SU-DHL-6 (cell line): Measurements from ENCODE around the gene FLII.

Experiments
- H2AFZ ChIP-seq: fragments of 200-600 bp; sonication (generic); 2 replicates; pipeline ENCODE4 v1.6.1; 2014; ENCODE audit warnings: low read depth, mild to moderate bottlenecking, moderate library complexity, mixed read lengths, antibody characterized with exemption, low read length; ENCODE audit not compliant: severe bottlenecking
- H3F3A ChIP-seq: fragments of 200-600 bp; shearing (Covaris generic); 2 replicates; pipeline ENCODE4 v1.6.0; 2016; ENCODE audit warnings: antibody characterized with exemption, mild to moderate bottlenecking; ENCODE audit not compliant: insufficient read depth
- H3K27ac ChIP-seq: fragments of 200-600 bp; sonication (generic); 2 replicates; pipeline ENCODE4 v1.5.1; 2016; ENCODE audit warnings: low read depth, mild to moderate bottlenecking, low read length, moderate library complexity, mixed read lengths
- H3K27me3 ChIP-seq: fragments of 200-600 bp; sonication (generic), shearing (Covaris generic); 2 replicates; pipeline ENCODE4 v1.6.0; 2014; ENCODE audit warnings: mild to moderate bottlenecking, low read length
- H3K36me3 ChIP-seq: fragments of 200-600 bp; sonication (generic); 2 replicates; pipeline ENCODE4 v1.6.1; 2014; ENCODE audit warnings: mild to moderate bottlenecking, low read length, mixed read lengths
- H3K4me2 ChIP-seq: fragments of 300-600, 200-600 bp; shearing (Covaris generic), sonication (generic); 2 replicates; pipeline ENCODE4 v1.6.0; 2014; ENCODE audit warnings: low read length, low read depth, mild to moderate bottlenecking; ENCODE audit not compliant: poor library complexity, severe bottlenecking
- H3K4me3 ChIP-seq: fragments of 200-600 bp; sonication (generic); 2 replicates; pipeline ENCODE4 v1.5.1; 2014; ENCODE audit warnings: antibody characterized with exemption, low read length, mild to moderate bottlenecking, mixed read lengths; ENCODE audit not compliant: insufficient read depth, poor library complexity, severe bottlenecking
- H3K79me2 ChIP-seq: fragments of 200-600 bp; sonication (generic); 2 replicates; pipeline ENCODE4 v1.6.1; 2014; ENCODE audit warnings: mild to moderate bottlenecking, low read length, moderate library complexity; ENCODE audit not compliant: insufficient read depth
- H3K9ac ChIP-seq: fragments of 200-600 bp; sonication (generic); 2 replicates; pipeline ENCODE4 v1.7.0; 2014; ENCODE audit warnings: mild to moderate bottlenecking, low read length
- H3K9me2 ChIP-seq: fragments of 200-600 bp; sonication (generic); replicated peaks from 2 replicates; pipeline ENCODE4 v1.6.1; 2014; ENCODE audit warnings: low read length; ENCODE audit not compliant: insufficient read depth
- H3K9me3 ChIP-seq: fragments of 200-600 bp; sonication (generic); 2 replicates; pipeline ENCODE4 v1.6.1; 2014; ENCODE audit warnings: low read length, mixed read lengths; ENCODE audit not compliant: insufficient read depth
- H4K20me1 ChIP-seq: fragments of 200-600 bp; sonication (generic); 2 replicates; pipeline ENCODE4 v1.6.1; 2014; ENCODE audit warnings: low read depth, mild to moderate bottlenecking, antibody characterized with exemption, low read length, moderate library complexity, mixed read lengths
- CTCF ChIP-seq: fragments of 200-600 bp; sonication (generic); IDR thresholded peaks from one replicate; pipeline ENCODE4 v1.5.1; 2017; ENCODE audit warnings: antibody characterized with exemption, mild to moderate bottlenecking, low read length, moderate library complexity; ENCODE audit not compliant: insufficient read depth, poor library complexity, severe bottlenecking
- EZH2phosphoT487 ChIP-seq: fragments of 200-600 bp; sonication (generic), shearing (Covaris generic); conservative IDR thresholded peaks from 2 replicates; pipeline ENCODE4 v1.6.1; 2018; ENCODE audit warnings: mild to moderate bottlenecking, antibody characterized with exemption, low read length, moderate library complexity, mixed read lengths

FLII gene

GRCh38 chr17:18198530-18198929 lies 60.0 kb downstream of the FLII start:
- peaks cover 10% of the 10 kb centered on the region; the same call in 1 of the 2 replicates for H3K36me3 ChIP-seq
- no peak overlapping the region for H2AFZ ChIP-seq
- no peak overlapping the region for H3K4me3 ChIP-seq
- H3K4me2 ChIP-seq, result no peak overlapping the region
- 0 out of 2 replicates have a peak, but pooled peaks cover 5% of the 10 kb centered on the region for H4K20me1 ChIP-seq
- H3K79me2 ChIP-seq, result peaks cover 87% of the 10 kb centered on the region
- no peaks in the 10 kb centered on the region for H3K27me3 ChIP-seq
- H3K9me3 ChIP-seq, result no peaks in the 10 kb centered on the region
- H3K9me2 ChIP-seq, result no peaks in the 10 kb centered on the region
- H3F3A ChIP-seq, result no peaks in the 10 kb centered on the region
- H3K9ac ChIP-seq, result no peak overlapping the region
- no peak overlapping the region for H3K27ac ChIP-seq
- TF ChIP-seq CTCF, result no peak

DNA sequence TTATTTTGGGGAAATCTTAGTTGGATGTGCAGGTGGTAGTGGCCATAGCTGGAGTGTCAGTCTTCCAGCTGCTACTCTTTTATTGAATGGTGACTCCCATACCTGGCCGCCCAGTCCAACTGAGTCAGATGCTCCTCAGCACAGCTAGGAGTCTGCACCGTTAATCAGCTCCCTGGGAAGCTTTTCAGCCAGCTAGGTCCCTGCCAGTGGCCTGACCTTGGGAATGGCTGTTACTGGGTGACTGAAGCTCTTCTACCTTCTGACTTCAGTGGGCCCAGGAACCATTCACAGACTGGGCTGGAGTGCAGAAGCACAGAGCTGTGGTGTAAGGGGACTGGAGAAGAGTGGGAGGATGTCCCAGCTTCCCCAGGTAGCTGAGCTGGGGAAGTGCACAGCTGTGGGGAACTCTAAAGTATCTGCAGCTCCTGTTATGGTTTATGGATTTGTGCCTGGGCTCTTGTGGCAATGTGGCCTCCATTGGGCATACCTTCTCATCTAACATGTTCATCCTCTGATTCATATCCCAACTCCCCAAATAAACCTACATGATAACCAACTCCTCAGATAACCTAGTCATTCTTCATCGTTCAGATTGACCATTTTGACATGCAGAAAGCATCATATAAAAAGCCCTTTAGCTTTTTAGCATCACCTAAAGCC lies 60.9 kb downstream of the FLII start:
- no peak overlapping the region for H2AFZ ChIP-seq
- no peak overlapping the region for H3K4me3 ChIP-seq
- H3K79me2 ChIP-seq, result peaks cover 87% of the 10 kb centered on the region
- H3K4me2 ChIP-seq, result no peak overlapping the region
- H3K36me3 ChIP-seq, result peaks cover 10% of the 10 kb centered on the region; the same call in 1 of the 2 replicates
- 0 out of 2 replicates have a peak, but pooled peaks cover 5% of the 10 kb centered on the region for H4K20me1 ChIP-seq
- H3F3A ChIP-seq, result no peaks in the 10 kb centered on the region
- TF ChIP-seq EZH2phosphoT487 (no peak), CTCF (no peak)
- H3K9me2 ChIP-seq, result no peaks in the 10 kb centered on the region
- no peak overlapping the region for H3K27ac ChIP-seq
- no peaks in the 10 kb centered on the region for H3K27me3 ChIP-seq
- no peak overlapping the region for H3K9ac ChIP-seq
- H3K9me3 ChIP-seq, result no peaks in the 10 kb centered on the region

GRCh38 chr17:18195246-18195645 lies 63.3 kb downstream of the FLII start:
- TF ChIP-seq CTCF, result no peak
- TF ChIP-seq EZH2phosphoT487, result no peak
- H3K9me3 ChIP-seq, result no peaks in the 10 kb centered on the region
- no peaks in the 10 kb centered on the region for H3K9me2 ChIP-seq
- H2AFZ ChIP-seq, result no peak overlapping the region
- H3K27ac ChIP-seq, result no peak overlapping the region
- no peak overlapping the region for H3K4me3 ChIP-seq
- peaks cover 5% of the 10 kb centered on the region; the same call in 1 of the 2 replicates for H4K20me1 ChIP-seq
- H3K4me2 ChIP-seq, result no peak overlapping the region
- peaks cover 87% of the 10 kb centered on the region for H3K79me2 ChIP-seq
- H3K36me3 ChIP-seq, result peaks cover 10% of the 10 kb centered on the region; the same call in 1 of the 2 replicates
- no peaks in the 10 kb centered on the region for H3F3A ChIP-seq
- H3K27me3 ChIP-seq, result no peaks in the 10 kb centered on the region
- H3K9ac ChIP-seq, result no peak overlapping the region
